CD4-positive, alpha-beta T cell treated with Interleukin-17A for 4 hours (primary cell): ENCODE results near the gene SH3TC1.

Experiments
- DNase-seq: peaks from one replicate; pipeline ENCODE4 v3.0.0-alpha.2; 2020; ENCODE audit warnings: mixed read lengths

The SH3TC1 gene

GRCh38 chr4:8198906-8199593 lies at the start of gene SH3TC1:
SH3TC1 (plus strand) TSS chr4:8199290; CDS start chr4:8205195, 5,905 bp downstream.
- peak; percentile 75 for DNase-seq

- no peak for DNase-seq
Measured at GRCh38 chr4:8149664-8150063, 49.4 kb upstream of the SH3TC1 start.

GRCh38 chr4:8150152-8151090 lies 48.7 kb upstream of the SH3TC1 start:
- DNase-seq, result no peak

GRCh38 chr4:8151165-8151650 lies 47.9 kb upstream of the SH3TC1 start:
- DNase-seq, result no peak

- DNase-seq, result no peak
Measured at GRCh38 chr4:8152090-8152864, 46.8 kb upstream of the SH3TC1 start.

GRCh38 chr4:8152865-8153257 lies 46.2 kb upstream of the SH3TC1 start:
- DNase-seq, result no peak

- no peak for DNase-seq
Measured at GRCh38 chr4:8153441-8153840, 45.6 kb upstream of the SH3TC1 start.

GRCh38 chr4:8155048-8155447 lies 44.0 kb upstream of the SH3TC1 start:
- DNase-seq, result no peak

GRCh38 chr4:8155660-8156421 lies 43.2 kb upstream of the SH3TC1 start:
- DNase-seq, result no peak

GRCh38 chr4:8156617-8157016 lies 42.5 kb upstream of the SH3TC1 start:
- no peak for DNase-seq

- DNase-seq, result no peak
Measured at GRCh38 chr4:8157496-8157895, 41.6 kb upstream of the SH3TC1 start.

GRCh38 chr4:8157944-8158709 lies 41.0 kb upstream of the SH3TC1 start:
- peak; percentile 9 for DNase-seq

GRCh38 chr4:8158710-8159536 lies 40.2 kb upstream of the SH3TC1 start, which contains the start of gene ABLIM2:
ABLIM2 (minus strand) TSS chr4:8158813; CDS start chr4:8158689, 124 bp downstream.
- DNase-seq, result peak; percentile 98

- no peak for DNase-seq
Measured at GRCh38 chr4:8159537-8160232, 39.4 kb upstream of the SH3TC1 start.

- no peak for DNase-seq
Measured at GRCh38 chr4:8160233-8160560, 38.9 kb upstream of the SH3TC1 start.

GRCh38 chr4:8160572-8160971 lies 38.5 kb upstream of the SH3TC1 start:
- no peak for DNase-seq

GRCh38 chr4:8162625-8163024 lies 36.5 kb upstream of the SH3TC1 start:
- no peak for DNase-seq

- no peak for DNase-seq
Measured at GRCh38 chr4:8163026-8163425, 36.1 kb upstream of the SH3TC1 start.

GRCh38 chr4:8163436-8164193 lies 35.5 kb upstream of the SH3TC1 start:
- no peak for DNase-seq
